HG02571 (cell line): ENCODE results near the gene GDF2.

Experiments
- ATAC-seq: cut with Tn5 transposase; IDR thresholded peaks from one replicate; pipeline ENCODE4 v1.9.1; 2021; ENCODE audit warnings: mild to moderate bottlenecking, moderate library complexity; ENCODE audit not compliant: unreplicated experiment

GDF2 gene

GRCh38 chr10:47331954-47332353, 9.7 kb downstream of the GDF2 start:
- no peak for ATAC-seq

- ATAC-seq, result no peak
Observed at GRCh38 chr10:47332371-47332770, 10.1 kb downstream of the GDF2 start.

GRCh38 chr10:47332946-47333345, 10.7 kb downstream of the GDF2 start:
- no peak for ATAC-seq

- no peak for ATAC-seq
Observed at GRCh38 chr10:47333532-47333931, 11.3 kb downstream of the GDF2 start.

- ATAC-seq, result no peak
Observed at GRCh38 chr10:47334466-47335295, 12.4 kb downstream of the GDF2 start.

GRCh38 chr10:47335906-47336305, 13.7 kb downstream of the GDF2 start:
- ATAC-seq, result no peak

GRCh38 chr10:47336387-47337134, 14.3 kb downstream of the GDF2 start:
- no peak for ATAC-seq

GRCh38 chr10:47337310-47337709, 15.1 kb downstream of the GDF2 start:
- ATAC-seq, result no peak

GRCh38 chr10:47339186-47339735, 17.0 kb downstream of the GDF2 start:
- no peak for ATAC-seq

- no peak for ATAC-seq
Observed at GRCh38 chr10:47339759-47340607, 17.7 kb downstream of the GDF2 start.

- no peak for ATAC-seq
Observed at GRCh38 chr10:47340608-47341170, 18.4 kb downstream of the GDF2 start.

- no peak for ATAC-seq
Observed at GRCh38 chr10:47344996-47345870, 23.0 kb downstream of the GDF2 start.

GRCh38 chr10:47346581-47347302, 24.5 kb downstream of the GDF2 start:
- ATAC-seq, result no peak

GRCh38 chr10:47347303-47347675, 25.0 kb downstream of the GDF2 start:
- no peak for ATAC-seq

- ATAC-seq, result no peak
Observed at GRCh38 chr10:47348138-47348651, 25.9 kb downstream of the GDF2 start, which contains the start of gene RBP3. TSS of gene RBP3 (plus strand) at chr10:47348363. CDS start at chr10:47348485, 122 bp downstream.

- no peak for ATAC-seq
Observed at GRCh38 chr10:47348661-47349470, 26.6 kb downstream of the GDF2 start.

GRCh38 chr10:47349516-47349915, 27.3 kb downstream of the GDF2 start:
- ATAC-seq, result no peak

GRCh38 chr10:47349941-47350371, 27.7 kb downstream of the GDF2 start:
- ATAC-seq, result no peak
